GM21447 (cell line): ENCODE measurements around the gene IMMP2L.

ENCODE experiments used
- ATAC-seq: cut with Tn5 transposase; IDR thresholded peaks from one replicate; pipeline ENCODE4 v1.9.1; 2021; ENCODE audit not compliant: unreplicated experiment

Gene IMMP2L

DNA sequence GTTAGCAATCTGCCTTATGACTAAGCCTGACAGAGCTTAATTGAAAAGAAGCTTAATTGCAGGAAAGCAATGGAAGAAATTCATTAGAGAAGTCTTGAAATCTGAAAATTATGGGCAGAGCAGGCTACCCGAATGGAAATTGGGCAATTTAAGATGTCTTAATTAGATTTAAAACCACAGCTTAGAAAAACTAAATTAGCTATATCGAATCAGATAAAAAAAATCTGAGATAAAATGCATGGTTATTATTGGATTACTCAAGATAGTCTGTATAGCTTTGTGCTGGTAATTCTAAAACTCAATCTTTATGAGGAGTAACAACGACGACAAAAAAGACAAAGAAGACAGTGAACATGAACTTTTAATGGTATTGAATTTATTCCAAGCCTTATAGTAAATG lies 719.5 kb downstream of the IMMP2L start:
- ATAC-seq: no peak

DNA sequence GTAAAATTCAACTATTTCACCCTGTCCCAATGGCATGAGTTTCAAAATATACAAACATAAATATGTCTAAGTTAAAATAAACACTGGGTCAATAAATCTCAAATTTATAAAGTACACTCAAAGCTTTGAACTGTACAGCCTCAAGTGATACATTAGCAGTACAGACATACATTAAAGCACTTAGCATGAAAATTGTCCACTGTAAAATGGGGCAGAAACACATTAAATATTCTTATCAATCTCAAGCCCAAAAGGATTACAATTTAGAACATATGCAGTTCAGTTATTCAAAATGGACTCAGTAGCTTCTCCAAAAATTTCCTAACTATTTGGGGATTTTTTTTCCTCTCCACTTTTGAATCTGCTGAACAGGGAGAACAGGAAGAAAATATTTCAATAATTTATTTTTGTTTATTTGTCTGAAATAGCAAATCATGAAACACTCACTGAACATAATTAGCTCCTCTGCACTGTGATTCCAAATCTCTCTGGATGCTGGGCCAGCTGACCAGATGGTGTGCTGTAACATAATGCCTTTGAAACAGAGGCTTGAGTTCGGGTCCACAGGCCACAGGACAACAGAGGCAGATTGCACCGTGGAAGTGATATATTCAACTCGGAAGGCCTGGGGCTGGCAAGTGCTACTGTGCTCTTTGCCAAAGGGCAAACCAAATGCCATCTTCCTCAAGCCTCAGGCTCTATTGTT lies 720.3 kb downstream of the IMMP2L start:
- no peak for ATAC-seq

DNA sequence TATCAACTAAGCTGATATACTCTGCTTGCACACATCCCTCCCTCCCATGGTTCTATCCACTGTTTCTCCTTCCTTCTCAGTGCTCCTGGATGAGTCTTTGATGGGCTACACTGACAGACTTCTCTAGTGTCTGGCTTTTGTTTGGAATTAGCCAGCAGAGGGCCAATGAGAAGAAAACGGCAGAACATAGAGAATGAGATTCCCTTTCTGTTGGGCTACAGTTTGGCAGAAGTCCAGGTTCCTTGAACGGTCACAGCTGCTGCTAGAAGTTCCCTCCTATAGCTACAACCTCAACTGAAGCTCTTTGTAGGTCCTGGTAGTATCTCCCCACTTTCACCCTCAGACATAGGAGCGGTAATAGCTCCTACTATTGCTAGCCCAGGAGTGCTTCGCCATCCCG lies 722.4 kb downstream of the IMMP2L start:
- no peak for ATAC-seq

DNA sequence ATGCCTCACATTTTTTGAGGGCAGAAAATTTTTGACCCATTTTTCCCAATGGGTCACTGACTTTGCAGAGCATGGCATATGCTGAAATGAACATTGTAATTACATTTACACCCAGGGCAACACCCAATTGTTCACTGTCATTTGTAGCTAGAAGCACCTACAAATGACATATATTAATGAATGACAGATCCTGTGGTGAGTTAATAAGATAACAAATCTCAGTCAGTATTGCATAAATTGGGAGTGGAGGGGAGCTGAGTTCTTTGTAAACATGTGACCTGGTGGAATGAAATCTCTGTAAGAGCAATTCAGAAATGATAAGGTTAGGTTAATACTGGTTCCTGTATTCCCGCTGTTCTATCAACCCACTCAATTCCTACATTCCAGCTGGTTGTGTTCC lies 726.4 kb downstream of the IMMP2L start:
- ATAC-seq: no peak

DNA sequence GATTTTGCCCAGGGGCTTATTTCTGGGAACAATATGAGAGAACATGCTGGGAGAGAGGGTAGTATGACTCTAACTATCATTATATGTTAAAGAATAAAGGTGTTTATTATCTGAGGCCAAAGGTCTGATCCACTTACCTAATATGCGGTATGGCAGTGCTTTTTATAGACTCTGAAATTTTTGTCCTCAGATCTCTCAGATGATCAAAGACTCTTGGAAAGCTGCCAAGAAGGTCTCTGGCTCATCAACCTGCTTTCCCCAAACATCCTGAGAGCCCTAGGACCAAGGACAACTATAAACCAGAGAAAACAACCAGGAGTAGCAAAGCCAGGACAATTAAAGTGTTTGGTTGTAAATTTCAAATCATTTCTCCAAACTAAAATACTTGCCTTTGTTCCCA lies 727.1 kb downstream of the IMMP2L start:
- no peak for ATAC-seq

DNA sequence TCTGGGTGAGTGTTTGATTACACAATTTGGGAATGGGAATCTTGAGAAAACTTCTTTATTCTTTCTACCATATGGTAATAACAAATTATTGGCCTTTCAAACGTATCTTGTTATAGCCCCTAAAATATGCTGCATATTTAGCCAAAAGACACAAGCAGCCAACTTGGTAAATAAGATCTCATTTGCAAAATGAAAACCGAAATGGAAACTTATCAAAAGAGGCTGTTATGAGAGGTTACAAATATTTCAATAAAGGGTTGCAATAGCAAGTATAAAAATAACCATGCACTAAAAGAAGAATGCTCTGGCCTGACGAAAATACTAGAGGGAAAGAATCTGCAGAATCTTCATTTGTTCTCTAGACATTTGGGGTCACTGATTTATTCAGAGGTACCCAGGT lies 730.9 kb downstream of the IMMP2L start:
- ATAC-seq: no peak

DNA sequence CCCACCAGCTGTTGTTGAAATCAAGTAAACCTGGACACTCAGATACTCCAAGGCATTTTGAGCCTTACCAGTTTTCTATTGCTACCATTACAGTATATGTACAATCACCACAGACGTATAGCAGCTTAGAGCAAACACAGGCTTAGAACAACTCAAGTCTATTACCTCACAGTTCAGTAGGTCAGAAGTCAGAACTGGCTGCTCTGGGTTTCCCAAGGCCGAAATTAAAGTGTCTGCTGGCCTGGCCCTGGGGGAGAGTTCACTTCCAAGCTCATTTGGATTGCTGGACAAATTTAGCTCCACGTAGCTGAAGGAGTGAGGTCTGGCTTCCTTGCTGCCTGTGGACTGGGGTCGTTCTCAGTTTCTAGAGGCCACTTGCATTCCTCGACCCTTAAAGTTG lies 731.5 kb downstream of the IMMP2L start:
- no peak for ATAC-seq

DNA sequence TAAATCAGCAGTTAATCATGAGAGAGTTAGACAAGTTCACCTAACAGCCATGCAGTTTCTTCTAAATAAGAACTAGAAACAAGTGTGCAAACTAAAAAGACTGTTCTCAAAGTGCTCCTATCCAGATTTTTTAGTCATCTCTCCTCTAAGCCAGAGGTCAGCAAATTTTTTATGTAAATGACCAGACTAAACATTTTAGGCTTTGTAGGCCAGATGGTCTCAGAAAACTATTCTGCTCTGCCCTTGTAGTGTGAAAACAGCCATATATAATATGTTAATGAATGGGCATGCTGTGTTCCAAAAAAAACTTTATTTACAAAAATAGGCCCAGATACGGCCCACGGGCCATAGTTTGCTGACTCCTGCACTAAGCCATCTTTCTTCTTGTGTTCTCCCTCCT lies 734.4 kb downstream of the IMMP2L start:
- ATAC-seq: no peak

DNA sequence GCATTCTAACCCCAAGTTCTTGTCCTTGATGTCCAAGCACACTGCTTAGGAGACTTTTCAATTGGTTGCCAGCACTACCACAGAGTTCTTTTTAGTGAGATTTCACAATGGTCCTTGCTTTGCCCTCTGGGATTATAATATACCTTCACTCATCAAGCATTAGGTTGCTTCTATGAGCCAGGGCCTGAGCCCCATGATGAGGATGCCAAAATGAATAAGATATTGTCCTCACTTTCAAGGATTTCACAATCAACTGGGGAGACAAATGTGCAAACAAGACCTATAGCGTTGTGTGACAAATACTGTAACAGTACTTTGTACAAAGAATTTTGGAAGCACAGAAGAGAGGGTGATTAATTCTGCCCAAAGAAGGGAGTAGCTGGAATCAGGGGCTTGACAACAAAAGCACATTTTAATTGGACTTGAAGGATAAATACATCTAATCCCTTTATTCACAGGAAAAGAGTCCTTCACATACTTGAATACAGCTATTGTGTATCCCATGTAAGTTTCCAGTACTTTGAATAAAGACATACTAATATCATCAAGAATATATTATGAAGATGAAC lies 734.9 kb downstream of the IMMP2L start:
- no peak for ATAC-seq

DNA sequence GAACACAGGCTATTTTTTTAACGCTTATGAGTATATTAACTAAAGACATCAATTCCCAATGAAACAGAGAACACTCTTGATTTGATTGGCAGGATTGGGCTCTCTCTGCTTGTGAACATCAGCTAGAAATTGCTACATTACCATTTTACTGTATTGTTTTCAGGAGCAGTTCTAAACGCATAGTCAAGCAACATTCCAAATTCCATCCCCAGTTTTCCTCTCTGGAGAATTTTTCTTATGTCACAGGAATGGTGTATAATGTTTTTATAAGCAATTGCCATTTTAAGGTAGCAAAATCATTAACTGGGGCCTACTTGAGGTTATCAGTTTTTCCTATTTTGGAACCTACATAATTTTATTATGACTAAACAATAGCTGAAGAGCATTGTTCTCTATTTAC lies 748.3 kb downstream of the IMMP2L start:
- no peak for ATAC-seq

DNA sequence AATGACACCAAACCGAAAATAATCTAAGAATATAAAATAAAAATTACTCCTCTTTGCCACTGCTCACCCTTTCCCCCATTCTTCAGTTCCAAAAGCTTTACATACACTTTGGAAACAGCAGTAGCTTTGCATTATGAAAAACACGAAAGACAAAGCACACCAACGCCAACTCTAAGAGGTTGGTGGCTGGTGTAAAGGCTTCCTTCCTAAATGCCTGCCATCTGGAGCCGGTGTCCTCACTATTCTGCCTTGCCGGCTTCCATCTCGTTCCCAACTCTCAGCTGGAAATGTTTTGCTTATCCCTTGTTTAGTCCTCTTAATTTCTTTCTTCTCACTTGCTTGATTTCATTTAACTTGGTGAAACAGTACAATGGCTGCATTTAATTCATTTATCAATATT lies 752.5 kb downstream of the IMMP2L start:
- no peak for ATAC-seq

DNA sequence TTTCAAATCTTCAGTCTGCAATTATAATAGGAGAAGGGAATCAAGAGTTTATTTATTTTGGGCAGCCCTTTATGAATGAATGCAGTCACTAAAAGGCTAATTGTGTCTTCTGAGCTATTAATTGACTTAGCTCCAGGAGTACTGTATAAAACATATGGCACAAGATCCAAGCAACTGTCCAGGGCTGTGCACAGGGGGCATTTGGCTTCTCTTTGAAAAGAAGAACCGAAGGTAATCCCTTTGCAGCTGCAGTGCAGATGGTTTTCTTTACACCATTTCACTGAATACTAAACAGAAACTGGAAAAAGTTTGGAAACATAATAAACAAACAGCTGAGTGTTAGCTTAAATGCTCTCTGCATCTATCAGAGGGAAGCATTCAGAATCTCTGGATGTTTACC lies 753.9 kb downstream of the IMMP2L start:
- no peak for ATAC-seq

DNA sequence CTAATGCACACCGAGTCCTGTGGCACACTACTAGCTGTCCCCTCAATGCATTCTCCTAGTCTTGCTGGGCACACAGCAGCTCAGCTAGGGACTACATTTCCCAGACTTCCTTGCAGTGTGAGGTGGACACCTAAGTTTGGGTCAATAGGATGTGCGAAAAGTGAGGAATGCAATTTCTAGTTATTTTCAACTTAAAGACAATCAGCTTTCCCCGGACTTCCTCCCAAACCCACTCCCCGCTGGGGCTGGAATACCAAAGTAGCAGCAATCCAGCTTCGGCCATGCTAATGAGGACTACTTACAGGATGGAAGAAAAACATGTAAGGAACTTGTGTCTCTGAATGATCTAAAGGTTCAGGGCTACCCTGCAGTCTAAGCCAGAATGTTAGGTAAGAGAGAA lies 757.8 kb downstream of the IMMP2L start:
- no peak for ATAC-seq

DNA sequence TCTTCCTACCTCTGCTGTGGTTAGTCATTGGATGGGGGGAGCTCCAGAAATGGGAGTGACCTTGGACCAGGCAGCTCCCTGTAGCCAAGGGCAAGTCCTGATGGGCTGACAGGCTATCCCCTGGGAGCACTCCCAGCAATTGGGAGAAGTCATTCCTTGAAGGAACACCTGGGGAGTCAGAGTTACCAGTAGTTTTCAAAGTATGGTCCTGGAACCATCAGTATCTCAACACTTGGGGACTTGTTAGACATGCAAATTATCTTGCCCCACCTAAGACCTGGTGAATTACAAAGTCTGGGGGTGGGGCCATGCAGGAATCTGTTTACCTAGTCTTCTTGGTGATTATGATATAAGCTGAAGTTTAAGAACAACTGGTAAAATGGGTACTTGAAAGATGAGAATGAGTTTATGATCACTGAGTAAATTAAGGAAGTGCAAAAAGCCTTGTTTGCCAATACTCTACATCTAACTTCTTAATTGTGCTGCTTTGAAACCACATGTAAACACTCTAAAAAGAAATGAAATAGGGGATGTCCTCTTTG lies 758.6 kb downstream of the IMMP2L start:
- no peak for ATAC-seq

DNA sequence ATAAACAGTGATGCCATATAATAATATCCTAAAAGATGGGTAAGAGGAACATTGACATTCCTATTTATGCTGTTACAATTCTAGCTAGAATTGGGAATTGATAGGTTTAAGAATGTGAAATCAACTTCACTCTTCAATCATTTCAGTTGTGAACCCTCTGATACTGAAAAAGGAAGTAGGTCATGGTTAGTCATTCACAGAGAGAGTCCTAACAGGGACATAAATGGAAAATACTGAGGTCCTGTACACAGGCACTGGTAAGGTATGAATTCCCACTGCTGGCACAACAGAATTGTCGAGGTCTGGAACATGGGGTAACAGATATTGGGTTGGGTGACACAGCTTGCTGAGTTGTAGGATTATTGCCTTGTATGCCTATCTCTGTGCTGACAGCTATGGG lies 760.8 kb downstream of the IMMP2L start:
- peak; percentile 88 for ATAC-seq

DNA sequence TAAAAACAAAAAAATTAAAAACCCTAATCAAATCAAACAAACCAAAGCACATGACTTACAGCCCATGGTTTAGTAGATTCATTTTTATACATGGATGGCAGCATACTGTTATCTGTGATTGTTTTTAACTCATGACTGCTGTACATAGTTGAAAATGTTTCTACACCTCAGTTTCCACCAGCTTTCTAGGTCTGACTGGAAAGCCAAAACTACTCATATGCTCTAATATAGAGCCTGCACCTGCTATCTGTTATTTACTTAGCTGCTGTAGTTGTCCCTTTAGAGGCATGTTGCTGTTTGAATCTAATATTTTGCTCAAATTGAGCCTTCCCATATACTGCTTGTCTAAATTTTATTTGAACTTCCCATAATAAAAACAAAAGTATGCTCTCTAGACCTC lies 761.3 kb downstream of the IMMP2L start:
- ATAC-seq: no peak

DNA sequence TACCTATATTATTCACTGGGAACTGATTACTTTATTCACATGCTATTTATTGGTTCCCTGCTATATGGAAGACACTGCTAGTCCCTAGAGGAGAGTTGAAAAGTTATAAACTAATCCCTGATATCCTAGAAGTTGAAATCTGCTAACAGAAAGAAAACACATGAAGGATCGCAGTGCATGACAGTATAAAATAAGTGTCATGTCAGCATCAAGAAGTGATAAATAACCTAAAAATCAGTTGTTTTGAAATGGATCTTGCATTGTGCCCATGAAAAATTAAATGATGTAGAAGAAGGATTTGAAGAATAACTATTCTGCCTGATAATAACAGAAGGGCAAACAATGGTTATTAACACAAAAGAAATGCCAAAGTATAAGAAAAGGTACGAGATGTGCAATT lies 764.6 kb downstream of the IMMP2L start:
- no peak for ATAC-seq

DNA sequence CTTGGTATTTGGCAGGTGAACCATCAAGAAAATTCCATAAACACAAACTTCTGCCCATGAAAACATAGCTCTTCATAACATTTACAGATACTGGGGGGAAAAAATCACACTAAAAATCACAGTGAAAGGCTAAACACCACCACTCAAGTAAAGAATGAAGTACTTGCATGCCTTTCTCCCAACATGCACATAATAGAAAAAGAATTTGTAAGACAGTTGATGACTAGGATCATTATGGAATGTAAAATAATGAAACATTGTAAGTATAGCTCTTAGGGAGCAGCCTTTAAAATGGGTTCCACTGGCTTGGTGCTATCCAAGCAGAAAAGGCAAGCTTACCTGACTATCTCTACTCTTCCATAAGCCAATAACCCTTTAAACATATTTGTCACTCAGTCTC lies 771.3 kb downstream of the IMMP2L start:
- ATAC-seq: no peak

DNA sequence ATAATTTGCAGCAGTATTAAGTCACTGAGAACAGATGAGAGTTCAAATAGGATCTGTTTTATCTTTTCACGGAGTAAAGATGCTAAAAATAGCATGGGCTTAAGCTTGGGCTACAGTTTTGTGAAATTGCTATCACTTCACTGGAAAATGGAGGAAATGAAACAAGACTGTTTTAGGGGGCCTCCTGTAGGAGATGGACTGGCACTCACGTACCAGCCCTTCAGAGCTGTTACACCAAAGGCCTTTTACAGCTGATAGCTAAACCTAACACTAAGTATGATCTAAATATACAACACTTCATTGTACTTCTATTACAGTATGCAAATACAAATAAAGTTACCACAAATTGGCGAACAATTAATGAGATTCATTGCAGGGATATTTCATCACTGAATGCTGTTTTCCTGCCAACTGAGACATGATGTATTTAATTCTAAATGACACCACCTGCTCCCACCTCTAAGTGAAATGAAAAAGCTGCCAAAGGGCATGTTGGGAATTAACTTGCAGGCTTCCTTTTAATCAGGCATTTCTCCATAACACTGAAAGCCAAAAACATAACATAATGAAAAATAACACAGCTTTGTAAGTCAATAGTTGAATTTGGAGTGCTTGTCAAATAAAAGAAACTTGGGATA lies 775.8 kb downstream of the IMMP2L start:
- no peak for ATAC-seq

DNA sequence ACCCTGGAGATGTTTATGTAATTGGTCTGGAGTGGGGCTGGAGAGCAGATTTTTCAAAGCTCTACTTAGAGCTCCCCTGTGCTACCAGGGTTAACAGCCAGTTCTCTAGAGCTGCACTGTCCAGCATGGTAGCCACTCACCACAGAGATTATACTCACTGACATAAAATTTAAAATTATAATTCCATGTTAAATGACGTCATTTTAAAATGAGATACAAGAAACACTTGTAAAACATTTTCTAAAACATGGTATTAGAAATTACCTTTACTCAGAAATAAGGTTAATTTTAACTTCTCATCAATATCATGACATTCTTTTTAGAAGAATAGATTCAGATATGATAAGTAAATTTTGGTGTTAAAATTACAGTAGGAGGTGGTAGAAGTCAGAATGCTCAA lies 777.5 kb downstream of the IMMP2L start:
- ATAC-seq: no peak

DNA sequence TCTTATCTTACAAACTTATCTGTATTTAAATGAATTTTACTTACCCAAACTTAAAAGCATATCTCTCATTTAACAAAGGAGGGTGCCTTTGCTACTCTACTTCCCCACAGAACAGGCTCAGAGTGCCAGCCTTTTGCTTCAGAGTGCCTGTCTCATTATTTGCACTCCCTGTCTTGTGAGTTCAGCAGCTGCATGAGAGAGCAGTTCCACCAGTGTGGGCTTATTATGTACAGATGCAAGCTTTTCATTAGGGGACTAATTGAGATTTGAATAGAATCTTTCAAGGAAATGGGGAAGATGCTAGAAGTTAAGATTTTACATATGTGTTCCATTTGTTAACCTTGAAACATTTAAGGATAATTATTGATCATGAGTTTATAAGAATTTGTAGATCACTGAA lies 781.6 kb downstream of the IMMP2L start:
- no peak for ATAC-seq

DNA sequence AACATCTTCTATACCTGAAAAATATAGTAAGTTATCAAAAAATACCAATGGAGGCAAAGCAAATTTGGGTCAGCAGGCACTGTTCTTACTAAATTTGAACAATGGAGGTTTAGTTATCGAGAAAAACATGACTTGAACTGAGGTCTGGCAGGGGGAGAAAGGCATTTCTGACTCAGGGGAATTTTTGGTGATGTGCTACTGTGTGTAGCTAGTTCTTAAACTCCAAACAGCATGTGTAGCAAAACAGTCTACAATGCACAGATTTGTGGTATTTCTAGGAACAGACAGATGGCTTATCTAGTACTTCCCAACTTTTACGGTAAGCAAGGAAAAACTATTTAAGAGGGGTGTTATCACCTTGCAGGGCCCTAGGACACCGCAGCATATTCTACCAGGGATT lies 783.0 kb downstream of the IMMP2L start:
- ATAC-seq: no peak
